SIG-M5 (cell line): ENCODE data around the gene RNFT2.
"Not testable (repeated sequence)": the region's sequence is repeated elsewhere in the genome, so short reads cannot be mapped to it uniquely, and the experiment has no call there.

Source experiments
- DNase-seq: peaks from one replicate; lab custom pipeline; 2025; lab: John Stamatoyannopoulos, UW

The RNFT2 gene

DNA sequence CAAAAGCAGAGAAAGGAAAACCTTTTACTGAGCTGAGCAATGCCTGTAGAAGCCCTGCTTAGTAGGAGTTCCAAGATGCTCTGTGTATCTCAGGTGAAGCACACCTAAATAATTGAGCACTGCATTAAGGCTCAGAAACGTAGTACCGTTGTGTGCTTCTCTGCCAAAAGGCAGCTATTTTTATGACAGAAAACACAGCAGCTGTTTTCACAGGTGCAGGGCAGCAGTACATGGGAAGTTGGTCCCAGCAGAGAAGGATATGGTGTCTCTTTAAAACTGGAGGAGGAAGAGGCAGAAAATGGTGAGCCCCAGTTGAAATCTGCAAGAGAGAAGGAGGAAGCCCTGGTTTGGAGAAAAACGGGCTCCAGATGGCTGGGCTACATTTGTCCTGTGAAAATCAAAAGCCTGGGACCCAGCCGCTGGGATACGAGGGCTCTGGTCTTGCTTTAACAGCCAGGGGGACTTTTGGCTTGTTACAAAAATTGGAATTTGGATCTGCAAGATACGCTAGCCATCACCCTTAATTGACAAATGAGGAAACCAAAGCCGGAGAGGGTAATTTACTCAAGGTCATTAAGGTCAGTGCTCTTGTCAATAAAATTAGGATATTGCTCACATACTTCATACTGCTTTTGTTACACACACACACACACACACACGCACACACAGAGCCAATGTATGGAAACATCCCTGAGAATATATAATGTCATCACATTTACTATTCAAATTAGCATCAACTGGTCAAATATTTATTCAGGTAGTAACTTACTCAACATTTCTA lies 27.6 kb upstream of the RNFT2 start:
- no peak for DNase-seq

DNA sequence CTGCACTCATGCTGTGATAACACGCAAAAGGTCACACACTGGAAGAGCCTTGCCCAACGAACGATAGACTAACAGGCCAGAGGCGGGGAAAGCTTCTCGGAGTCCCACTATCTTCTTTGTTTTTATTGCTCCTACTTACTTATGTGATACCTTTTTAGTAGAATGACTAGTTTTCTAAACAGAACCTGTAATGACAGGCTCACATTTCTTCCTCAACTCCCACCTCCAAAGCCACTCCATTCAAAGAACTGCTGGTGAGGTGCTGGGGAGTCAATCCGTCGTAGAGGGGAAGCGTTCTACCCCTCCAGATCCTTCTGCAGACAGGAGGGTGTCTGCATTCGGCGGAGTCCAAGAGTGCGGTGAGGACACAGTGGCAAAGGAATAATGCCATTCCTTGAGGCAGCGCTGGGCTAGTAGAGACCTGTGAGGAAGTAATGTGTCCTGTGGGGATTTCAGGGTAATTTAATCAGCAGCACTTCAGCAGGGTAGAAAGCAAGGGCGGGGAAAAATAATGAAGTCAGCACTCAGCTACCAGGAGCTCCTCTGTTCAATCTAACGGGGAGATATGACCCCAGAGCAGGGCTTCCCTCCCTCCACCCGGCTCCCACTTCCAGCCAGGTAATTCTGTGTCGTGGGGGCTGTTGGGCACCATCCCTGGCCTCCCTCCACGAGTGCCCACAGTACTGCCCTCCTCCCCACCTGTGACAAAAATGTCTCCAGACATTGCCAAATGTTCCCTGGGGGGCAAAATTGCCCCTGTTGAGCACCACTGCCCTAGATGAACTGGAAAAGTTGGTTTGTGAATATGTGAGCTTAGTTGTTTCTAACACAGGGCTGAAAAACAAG lies 25.4 kb upstream of the RNFT2 start:
- no peak for DNase-seq

DNA sequence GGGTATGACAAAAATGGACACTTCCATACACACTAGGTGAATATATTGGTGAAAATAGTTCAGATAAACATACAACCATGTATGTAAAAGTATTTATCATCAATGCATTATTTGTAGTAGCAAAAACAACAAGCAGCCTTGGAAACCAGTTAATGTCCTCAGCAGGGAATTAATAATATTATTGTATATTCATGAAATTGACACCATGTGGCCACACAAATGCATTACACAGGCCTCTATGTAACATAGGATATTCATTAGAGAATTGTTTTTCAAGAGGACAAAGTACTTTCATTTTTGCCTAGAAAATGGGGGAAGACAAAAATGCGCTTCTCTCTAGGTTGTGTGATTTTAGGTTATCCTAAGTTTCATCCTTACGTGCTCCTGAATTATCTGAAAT lies 24.6 kb upstream of the RNFT2 start:
- DNase-seq = no peak

DNA sequence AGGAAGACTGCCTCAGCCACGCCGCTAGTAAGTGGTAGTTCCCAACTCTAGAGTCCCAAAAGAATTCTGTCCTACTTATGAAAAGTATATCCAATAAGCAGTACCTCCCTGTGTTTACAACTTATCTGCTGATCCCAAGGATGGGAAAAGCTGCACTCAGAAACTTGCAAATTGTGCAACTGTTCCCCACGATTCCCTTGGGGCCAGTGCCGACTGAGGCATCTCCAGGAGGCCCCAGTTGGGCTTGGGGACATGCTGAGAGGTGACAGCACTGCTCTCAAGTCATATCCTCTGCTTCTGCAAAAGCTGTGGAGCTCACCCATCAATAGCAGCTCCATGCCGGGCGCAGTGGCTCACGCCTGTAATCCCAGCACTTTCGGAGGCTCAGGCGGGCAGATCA lies 23.9 kb upstream of the RNFT2 start:
- DNase-seq = no peak

DNA sequence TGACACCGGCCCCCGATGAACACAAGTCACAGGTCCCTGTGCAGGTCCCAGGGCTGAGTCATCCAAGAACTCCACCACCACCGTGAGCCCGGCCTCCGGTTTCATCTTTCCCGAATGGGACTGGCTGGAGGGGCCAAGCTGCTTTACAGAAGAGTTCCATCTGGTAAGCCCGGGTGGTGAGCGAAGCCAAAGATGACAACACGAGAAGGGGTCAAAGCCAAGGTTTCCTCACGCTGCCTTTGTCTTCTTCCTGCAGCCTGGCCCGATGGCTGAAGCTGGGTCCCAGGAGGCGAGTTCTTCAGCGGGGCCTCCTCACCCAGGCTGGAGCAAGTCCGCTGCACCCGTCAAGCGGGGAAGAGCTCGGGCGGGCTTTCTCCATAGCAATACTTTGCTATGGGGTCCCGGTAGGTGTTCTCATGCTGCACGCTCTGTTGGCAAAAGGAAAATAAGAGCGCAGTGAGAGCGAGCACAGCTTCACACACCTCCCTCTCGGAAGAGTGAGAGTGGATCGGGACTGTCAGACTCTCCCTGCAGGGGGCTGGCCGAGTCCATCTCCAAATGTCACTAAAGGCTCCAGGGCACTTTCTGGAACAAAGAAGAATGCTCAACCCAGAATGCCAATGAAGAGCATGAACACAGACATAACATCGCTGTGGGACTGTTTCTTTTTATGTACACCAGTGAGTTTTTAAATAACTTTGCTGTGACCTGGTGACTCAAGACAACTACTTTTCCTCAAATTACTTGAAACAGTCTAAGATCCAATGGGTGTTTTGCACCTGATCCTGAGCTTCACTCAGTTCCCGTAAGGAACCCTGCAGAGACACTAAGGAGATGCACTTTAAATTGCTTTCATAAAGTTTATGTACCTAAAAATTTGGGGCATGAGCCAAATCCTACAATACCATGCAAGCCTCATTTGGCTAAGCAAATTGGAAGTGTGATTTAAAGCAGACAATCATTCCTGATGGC lies 20.4 kb upstream of the RNFT2 start:
- no peak for DNase-seq

DNA sequence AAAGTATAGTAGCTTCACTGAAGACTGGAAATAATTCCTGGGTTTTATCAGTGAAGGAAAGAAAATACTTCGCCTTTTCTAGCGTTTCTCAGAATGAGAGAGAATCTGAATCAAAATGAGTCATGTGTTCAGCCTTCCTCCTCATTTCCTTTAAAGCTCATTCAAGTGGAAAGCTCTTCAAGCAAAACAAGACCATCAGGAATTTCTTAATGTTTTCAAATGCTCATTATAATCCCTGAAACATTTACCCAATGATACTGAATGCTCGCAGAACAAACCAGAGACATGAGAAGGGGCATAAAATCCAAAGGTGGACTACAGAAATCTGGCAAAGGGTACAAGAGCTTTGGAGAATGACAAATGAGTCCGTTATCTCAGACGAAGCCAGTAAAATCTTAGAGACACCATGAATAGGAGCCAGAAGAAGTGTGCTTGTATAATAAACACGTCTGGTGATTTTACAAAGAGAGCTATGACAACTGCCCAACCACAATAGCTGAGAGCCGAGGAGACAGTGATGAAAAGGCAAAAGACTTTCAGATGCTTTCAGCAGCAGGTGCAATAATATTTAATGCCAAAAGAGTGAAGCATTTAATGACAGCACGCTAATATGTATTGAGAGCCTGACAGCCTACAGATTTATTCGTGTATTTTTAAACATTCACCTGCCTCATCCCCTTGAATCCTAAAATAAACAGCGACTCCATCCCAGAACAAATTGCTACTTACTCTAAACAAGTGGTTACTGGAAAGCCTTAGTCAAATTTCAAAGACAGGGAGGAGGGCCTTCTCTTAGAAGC lies 19.3 kb upstream of the RNFT2 start:
- no peak for DNase-seq

DNA sequence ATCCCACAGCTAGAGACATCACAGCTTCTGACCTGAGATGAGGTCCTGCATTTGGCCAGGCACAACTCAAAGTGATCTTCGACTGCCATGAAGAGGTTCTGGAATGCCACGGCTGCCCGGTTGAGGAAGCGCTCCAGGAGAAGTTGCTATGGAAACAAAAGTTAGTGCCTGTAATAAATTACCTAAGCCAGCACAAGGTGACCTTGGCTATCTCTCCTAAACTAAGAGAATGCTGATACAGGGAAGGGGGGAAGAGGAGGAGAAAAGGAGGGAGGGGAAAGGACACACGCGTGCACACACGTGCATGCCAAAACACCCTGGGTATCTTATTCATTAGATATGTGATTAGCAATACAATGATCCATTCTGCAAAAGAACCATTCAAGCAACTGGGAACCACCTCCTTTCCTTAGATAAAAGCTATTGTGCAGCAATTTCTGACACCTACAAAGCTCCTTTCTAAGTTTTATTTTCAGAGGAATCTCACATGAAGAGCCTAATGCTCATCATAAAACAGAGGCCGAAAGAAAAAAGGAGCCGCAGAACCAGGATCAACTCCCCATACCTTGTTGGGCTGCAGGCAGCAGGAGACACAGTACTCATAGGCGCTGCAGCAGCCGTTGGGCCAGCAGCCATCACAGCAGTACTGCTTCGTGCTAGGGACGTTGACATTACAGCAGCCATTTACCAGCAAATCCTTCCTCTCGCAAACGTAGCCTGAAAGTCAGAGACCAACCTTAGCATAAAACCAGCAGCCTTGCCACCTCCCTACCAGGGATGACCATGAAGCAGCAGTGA lies 18.2 kb upstream of the RNFT2 start:
- DNase-seq = no peak

DNA sequence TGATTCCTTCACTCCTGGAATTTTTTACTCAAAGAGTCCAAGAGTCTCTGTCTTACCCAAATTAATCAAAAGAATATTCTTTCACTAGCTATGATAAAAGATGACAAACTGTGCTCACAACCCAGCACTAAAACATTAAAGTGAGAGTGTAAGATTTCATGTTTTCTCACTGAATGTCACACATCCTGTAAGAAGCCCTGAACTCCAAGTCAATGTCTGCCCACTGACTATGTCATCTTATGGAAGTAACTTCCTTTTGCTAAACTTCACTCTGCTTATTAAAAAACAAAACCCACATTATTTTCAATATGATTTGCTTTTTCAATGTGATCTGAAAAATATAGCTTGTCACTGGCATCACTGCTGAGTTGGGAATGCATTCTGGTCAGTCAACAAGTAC lies 15.9 kb upstream of the RNFT2 start:
- DNase-seq = no peak

DNA sequence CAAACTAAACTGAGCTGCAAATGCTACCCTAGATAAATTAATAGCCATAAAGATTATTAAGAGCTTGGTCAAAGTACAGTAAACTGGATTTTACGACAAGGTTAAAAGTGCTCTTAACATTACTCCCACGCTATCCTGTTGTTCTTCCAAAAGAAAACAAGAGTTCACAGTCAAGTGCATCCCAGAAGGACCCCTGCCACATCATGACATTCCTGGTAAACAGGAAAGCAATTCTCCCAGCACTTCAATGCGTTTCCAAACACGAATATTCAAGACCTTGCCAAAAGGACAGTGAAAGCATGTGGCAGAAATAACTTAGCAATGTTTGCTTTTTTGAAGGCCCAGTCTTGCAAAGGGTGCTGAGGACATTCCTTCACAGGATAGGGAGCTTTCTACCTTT lies 11.4 kb upstream of the RNFT2 start:
- no peak for DNase-seq

DNA sequence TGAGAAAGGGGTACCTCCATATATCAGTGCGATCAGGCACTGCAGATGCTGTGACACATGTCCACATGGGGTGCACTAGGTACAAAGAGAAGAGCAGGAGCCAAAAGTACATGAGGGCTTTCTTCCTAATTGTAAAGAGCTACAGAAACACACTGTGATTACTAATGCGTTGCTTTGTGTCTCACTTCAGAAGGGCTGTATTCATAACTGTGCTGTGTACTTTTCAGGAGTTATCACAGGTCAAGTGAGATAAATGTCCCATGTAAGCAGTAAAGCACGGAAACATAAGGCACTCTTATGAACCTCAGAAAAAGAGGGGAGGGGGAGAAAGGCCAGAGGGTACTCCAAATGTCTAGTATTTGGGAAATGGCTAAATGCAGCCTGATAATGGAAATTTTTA lies 10.9 kb upstream of the RNFT2 start:
- no peak for DNase-seq

DNA sequence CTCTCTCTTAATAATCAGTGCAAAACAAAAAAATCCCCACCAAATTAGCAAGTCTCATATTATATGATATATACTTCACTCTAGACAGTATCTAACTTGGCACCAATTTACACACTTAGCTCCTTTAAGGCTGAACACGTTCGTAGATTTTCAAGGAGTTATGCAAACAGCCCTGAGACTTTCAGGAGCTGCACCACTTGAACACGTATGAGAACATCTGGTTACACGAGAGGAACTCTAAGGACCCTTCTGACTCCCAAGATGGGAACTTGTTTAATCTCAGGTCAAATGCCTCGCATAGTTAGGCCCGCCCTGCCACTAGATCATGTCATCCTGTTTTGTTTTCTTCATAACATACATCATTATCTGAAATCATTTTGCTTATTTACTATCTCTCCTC lies 10.2 kb upstream of the RNFT2 start:
- DNase-seq = no peak

DNA sequence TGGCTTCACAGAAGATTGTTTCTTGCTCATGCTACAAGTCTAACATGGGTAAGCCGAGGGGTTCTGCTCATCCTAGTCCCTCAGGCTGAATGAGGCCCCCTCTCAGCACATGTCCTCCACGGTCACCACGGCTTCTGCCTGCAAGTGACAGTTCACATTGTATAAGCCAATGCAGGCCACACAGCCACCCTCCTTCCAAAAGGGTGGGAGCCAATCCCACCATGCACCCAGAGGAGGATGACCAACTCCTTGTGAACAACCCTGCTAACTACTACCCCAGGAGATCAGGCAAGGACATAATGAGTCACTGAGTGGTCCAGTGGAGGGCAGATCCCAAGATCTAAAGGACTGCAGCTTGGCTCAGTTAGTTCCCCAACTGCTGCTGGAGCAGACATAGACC lies 6.3 kb upstream of the RNFT2 start:
- DNase-seq = no peak

DNA sequence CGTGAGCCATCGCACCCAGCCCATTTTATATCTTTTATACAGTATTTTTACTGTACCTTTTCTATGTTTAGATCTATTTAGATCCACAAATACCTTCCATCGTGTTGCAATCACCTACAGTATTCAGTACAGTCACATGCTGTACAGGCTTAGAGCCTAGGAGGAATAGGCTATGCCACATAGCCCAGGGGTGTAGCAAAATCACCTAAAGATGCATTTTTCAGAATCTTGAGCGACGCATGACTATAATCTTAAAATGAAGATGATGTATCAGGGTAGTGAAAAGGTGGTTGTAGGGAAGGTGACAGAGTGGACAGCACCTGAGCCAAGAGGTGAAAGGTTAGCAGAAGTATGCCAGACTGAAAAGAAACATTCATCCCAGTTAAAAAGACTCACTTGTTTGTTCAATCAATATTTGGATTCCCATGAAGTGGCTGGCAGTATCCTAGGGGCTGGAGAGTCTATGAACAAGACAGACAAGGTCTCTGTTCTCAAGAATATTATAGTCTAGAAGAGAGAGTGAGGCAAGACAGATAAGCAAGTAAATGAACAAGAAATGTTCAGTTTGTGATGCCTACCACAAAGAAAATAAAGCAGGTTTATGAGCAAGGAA lies 3.9 kb upstream of the RNFT2 start:
- DNase-seq = no peak

DNA sequence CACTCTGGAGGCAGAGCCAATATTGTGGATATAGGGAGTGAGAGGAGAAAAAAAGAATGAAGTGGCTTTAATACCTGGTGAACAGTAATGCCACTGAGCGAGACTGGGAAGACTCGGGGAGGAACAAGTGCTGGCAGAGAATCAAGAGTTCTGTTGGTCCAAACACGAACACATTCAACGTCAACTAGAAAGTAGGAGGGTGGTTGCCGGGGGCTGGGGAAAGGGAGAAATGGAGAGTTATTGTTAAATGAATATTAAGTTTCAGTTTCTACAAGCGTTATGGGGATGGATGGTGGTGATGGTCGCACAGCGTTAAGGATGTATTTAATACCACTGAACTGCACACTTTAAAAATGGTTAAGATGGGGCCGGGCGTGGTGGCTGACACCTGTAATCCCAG lies 3.0 kb upstream of the RNFT2 start:
- DNase-seq = no peak

DNA sequence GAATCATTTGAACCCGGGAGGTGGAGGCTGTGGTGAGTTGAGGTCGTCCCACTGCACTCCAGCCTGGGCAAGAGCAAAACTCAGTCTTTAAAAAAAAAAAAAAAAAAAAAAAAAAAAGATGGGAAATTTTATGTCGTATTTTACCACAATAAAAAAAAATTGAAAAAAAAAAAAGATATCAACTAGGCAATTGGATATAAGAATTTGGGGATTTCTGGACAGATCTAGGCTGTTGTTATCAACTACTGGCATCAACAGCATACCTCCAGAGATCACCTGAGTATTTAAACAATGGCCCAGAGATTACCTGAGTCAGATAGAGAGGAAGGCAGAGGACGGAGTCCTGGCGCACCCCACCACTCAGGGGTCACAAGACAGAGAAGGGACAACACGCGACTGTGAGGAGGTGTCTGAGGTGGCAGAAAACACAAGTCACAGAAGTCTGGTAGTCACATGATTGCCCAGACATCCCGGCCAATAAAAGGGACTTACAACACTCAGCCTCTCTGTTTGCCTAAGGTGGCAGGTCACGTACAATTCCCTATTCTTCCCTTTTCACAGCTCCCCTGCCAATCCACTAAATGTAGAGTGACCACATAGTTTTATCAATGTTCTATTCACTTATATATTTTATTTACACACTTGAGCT lies 2.0 kb upstream of the RNFT2 start:
- no peak for DNase-seq

DNA sequence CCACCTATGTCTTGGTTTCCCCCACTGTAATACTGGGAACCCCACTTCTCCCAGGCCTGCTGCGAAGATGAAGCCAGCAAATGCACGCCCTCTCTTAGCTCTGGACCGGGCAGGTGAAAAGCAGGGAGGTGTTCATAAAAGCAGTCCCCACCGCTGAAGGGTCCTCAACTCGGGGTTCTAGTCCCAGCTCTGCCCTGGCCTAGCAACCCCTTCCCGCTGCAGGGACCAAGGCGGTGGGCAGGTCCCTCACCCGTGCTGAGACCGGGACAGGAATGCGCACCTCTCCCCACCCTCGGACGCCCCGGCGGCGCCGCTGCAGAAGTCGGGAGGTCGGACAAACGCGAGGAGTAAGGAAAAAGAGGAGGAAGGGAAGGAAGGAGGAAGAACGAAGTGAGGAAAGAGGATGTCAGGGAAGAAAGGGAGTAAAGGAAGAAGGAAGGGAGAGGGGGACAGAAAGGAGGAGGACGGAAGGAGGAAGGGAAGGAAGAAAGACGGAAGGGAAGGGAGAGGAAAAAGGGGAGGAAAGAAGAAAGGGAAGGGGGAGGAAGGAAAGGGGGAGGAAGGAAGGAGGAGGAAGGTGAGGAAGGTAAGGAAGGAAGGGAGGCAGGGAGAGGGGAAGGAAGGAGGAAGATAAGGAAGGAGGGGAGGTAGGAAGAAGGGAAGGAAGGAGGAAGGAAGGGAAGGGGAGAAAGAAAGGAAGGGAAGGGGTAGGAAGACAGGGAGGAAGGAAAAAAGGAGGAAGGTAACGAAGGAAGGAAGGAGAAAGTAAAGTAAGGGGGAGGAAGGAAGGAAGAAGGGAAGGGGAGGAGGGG lies 947 bp upstream of the RNFT2 start:
- no peak for DNase-seq

DNA sequence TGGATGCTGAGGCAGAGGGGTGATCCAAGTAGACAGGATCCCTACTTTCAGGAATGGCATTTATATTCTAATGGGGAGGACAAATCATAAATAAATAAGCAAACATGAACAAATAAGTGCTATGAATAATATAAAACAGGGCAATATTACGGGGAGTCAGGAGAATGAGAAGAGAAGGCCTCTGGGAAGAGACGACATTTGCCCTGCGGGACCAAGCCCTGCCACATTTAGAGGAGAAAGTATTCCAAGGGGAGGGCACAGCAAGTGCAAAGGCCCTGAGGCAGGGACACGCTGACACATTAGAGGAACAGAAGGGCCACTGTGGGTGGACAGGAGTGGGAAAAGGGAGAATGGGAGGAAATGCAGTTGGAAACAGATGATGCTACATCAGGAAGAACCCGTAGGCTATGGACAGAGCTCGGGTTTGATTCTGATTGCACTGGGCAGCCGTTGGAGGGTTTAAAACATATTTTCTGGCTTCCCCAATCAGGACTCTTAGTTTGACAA lies 1.3 kb downstream of the RNFT2 start:
- no peak for DNase-seq

DNA sequence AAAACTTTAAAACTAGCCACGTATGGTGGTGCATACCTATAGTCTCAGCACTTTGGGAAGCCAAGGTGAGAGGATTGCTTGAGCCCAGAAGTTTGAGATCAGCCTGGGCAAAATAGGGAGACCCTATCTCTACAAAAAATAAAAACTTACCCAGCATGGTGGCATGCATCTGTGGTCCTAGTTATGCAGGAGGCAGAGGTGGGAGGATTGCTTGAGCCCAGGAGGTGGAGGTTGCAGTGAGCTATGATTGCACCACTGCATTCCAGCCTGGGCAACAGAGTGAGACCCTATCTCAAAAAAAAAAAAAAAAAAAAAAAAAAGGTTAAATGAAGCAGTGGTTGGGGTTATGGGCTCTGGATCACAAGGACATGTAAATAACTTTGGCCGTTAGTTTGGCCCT lies 4.7 kb downstream of the RNFT2 start:
- DNase-seq = not testable (repeated sequence)

DNA sequence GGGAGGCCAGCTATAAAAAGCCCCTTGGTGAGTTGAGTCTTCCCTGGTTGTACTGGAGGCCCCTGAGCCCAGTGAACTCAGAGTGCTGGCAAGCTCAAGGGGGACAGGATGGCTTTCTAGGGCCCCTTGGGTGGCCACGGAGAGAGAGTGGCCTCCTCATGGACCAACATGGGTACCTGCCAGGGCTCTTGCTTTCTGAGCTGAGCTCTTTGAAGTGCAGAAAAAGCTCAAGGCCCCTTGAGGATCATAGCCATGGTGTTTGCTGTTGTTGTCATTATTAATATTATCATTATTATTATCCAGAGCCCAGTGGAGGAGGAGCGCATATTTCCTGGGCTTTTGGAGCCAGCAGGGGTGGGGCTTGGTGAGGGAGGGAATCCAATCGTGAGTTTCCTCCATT lies 6.7 kb downstream of the RNFT2 start:
- no peak for DNase-seq
